ENCODE measurements around the gene NR2E1.

The NR2E1 gene

DNA sequence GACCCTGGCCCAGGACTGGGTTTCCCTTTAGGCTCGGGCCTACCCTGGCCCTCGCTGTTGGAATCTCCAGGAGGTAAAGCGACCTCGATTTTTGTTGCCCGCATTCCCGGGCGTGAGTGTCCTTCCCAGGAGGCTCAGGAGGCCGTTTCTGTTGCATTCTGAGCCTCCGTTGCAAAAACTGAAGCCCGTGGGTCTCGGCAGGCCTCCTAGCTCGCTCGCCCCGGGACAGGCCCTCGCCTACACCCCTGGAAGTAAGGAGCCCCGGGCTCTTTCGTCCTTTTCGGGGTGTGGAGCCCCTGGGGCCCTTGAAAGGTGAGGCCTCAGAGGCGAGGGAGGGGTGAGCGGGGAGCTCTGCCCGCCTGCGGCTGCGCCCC, 2.3 kb downstream of the NR2E1 start:
- no peak overlapping the region for H3K9ac ChIP-seq (ENCODE audit: low read depth, low read length)
- H3K9me3 ChIP-seq (ENCODE audit: control insufficient read depth, insufficient read depth, low read length) = no peaks in the 10 kb centered on the region
- H3K36me3 ChIP-seq (ENCODE audit: control insufficient read depth, insufficient read depth, low read length) = no peaks in the 10 kb centered on the region
- peaks cover 100% of the 10 kb centered on the region for H3K27me3 ChIP-seq (ENCODE audit: control insufficient read depth, insufficient read depth, low read length)
- peak overlapping the region; percentile 45 for H3K4me3 ChIP-seq (ENCODE audit: low read depth, low read length)
- H3K4me1 ChIP-seq (ENCODE audit: control insufficient read depth, insufficient read depth, low read length) = peaks cover 14% of the 10 kb centered on the region

DNA sequence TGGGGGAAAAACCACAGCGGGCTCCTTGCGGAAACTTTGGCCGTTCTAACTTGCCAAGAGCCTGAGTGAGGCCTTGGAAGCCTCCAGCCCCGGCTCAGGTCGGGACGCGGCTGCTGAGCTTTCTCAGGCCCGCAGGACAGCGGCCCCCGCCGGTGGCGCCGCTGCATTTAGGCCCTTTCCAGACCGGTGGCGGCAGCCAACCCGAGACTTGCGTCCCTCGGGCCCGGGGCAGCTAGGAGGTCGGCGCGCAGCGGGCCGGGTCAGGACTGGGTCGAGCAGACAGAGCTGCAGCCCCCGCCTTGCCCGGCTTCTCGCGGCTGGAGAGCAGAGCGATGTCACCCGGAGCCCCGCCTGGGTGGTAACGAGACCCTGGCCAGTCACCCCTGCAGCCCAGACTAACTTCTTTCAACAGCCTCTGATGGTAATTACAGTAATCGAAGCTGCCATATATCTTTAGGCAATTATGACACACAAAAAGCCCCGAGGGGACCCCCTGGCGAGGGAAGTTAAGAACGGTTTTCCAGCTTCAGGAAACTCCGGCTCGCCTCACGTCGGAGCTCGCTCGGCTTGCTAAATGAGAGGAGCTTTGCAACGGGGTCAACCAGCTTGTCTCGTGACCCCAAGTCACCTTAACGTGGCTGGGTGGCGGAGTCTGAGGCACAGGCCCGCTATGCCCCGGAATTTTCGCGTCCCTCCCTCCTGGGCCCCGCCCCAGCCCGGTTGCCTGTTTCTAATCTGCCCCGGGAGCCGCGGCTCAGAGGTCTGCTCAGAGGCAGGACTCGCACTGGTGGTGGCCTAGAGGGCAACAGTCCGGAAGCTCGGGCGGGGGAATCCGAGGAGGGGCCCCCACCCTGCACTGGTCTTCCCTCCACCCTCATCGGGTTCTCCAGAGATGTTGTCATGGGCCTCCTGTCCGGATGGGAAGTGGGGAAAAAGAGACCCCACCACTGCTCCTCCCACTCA, 3.0 kb downstream of the NR2E1 start:
- H3K9me3 ChIP-seq (ENCODE audit: control insufficient read depth, insufficient read depth, low read length) = no peaks in the 10 kb centered on the region
- peaks cover 100% of the 10 kb centered on the region for H3K27me3 ChIP-seq (ENCODE audit: control insufficient read depth, insufficient read depth, low read length)
- H3K4me1 ChIP-seq (ENCODE audit: control insufficient read depth, insufficient read depth, low read length) = peaks cover 13% of the 10 kb centered on the region
- H3K36me3 ChIP-seq (ENCODE audit: control insufficient read depth, insufficient read depth, low read length) = no peaks in the 10 kb centered on the region
- no peak overlapping the region for H3K9ac ChIP-seq (ENCODE audit: low read depth, low read length)
- H3K4me3 ChIP-seq (ENCODE audit: low read depth, low read length) = peak overlapping the region; percentile 45

- no peak overlapping the region for H3K9ac ChIP-seq (ENCODE audit: low read depth, low read length)
- no peaks in the 10 kb centered on the region for H3K9me3 ChIP-seq (ENCODE audit: control insufficient read depth, insufficient read depth, low read length)
- H3K27me3 ChIP-seq (ENCODE audit: control insufficient read depth, insufficient read depth, low read length) = peaks cover 100% of the 10 kb centered on the region
- peaks cover 7% of the 10 kb centered on the region for H3K4me1 ChIP-seq (ENCODE audit: control insufficient read depth, insufficient read depth, low read length)
- H3K36me3 ChIP-seq (ENCODE audit: control insufficient read depth, insufficient read depth, low read length) = no peaks in the 10 kb centered on the region
- H3K4me3 ChIP-seq (ENCODE audit: low read depth, low read length) = peak overlapping the region; percentile 45
Observed at GRCh38 chr6:108169464-108170331, 3.9 kb downstream of the NR2E1 start.

DNA sequence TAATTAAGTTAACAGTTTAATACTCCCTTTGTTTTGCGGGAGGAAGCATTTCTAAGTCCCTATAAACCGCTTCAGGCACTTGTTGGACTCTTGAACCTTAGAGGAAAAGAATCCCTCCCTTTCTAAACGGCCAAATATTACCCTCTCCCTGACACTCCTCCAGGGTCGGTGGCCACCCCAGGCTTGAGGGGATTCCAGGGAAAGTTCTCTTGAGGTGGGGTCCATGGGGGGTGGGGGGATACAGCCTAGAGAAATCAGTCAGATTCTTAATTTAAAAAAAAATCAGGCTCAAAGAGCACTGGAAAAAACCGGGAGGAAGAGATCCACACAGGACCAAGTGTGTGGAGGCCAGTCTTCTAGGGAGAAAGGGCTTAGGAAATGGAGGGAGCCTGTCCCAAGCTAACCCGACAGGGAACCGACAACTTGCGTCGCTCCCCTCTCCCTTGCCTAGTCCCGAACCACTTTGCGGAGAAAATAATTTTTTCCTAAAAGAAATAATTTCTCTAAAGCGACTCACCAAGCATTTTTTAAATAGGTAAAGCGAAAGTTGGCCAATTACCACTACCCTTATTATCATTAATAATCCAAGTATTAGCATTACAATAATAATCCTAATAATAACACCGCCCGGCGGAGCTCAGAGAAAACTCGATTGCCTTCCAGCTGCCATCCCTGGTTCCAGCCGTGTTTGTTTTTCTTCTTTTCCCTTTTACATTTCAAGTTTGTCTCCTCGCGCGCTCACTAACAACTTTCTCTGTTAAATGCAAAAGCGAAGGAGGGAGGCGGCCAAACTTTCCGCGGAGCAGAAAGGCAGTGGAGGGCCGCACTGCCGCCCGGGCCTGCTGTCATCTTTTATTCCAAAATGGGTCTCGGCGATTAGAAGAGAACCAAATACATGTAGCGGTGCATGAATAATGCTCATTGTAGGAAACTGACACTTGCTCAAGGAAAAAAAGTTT, 4.8 kb downstream of the NR2E1 start:
- H3K9ac ChIP-seq (ENCODE audit: low read depth, low read length) = no peak overlapping the region
- H3K9me3 ChIP-seq (ENCODE audit: control insufficient read depth, insufficient read depth, low read length) = no peaks in the 10 kb centered on the region
- H3K4me1 ChIP-seq (ENCODE audit: control insufficient read depth, insufficient read depth, low read length) = peaks cover 7% of the 10 kb centered on the region
- peaks cover 100% of the 10 kb centered on the region for H3K27me3 ChIP-seq (ENCODE audit: control insufficient read depth, insufficient read depth, low read length)
- peak overlapping the region; percentile 30 for H3K4me3 ChIP-seq (ENCODE audit: low read depth, low read length)
- H3K36me3 ChIP-seq (ENCODE audit: control insufficient read depth, insufficient read depth, low read length) = no peaks in the 10 kb centered on the region

DNA sequence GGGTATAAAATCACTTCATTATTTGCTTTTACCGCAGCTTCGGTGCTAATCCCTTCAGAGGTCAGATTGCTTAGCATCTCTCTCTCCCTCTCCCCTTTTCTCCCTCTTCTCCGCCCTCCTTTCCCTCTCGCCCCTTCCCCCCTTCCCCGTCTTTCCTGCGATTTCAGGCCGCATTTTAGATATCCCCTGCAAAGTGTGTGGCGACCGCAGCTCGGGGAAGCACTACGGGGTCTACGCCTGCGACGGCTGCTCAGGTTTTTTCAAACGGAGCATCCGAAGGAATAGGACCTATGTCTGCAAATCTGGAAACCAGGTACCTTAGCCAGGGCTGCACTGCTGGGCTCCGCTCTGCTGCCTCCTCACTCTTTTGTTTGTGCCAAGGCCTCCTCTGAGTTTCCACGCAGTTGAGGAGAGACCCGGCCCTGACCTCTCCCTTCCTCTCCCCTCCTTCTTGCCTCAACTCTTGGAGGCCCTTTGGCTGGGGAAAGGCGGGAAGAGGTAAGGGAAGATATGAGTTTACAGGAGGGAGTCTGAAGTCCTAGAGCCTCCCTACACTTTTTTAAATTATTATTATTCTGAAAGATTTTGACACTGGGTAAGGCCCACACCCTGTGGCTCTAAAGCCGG, 5.6 kb downstream of the NR2E1 start:
- peak overlapping the region; percentile 30 for H3K4me3 ChIP-seq (ENCODE audit: low read depth, low read length)
- H3K9me3 ChIP-seq (ENCODE audit: control insufficient read depth, insufficient read depth, low read length) = no peaks in the 10 kb centered on the region
- H3K4me1 ChIP-seq (ENCODE audit: control insufficient read depth, insufficient read depth, low read length) = peaks cover 3% of the 10 kb centered on the region
- no peaks in the 10 kb centered on the region for H3K36me3 ChIP-seq (ENCODE audit: control insufficient read depth, insufficient read depth, low read length)
- H3K9ac ChIP-seq (ENCODE audit: low read depth, low read length) = no peak overlapping the region
- H3K27me3 ChIP-seq (ENCODE audit: control insufficient read depth, insufficient read depth, low read length) = peaks cover 100% of the 10 kb centered on the region

GRCh38 chr6:108171918-108172516, 6.2 kb downstream of the NR2E1 start:
- Histone ChIP-seq H3K36me3 (ENCODE audit: control insufficient read depth, insufficient read depth, low read length) (no peaks in the 10 kb centered on the region), H3K4me1 (ENCODE audit: control insufficient read depth, insufficient read depth, low read length) (peaks cover 3% of the 10 kb centered on the region), H3K9ac (ENCODE audit: low read depth, low read length) (no peak overlapping the region), H3K27me3 (ENCODE audit: control insufficient read depth, insufficient read depth, low read length) (peaks cover 100% of the 10 kb centered on the region), H3K9me3 (ENCODE audit: control insufficient read depth, insufficient read depth, low read length) (no peaks in the 10 kb centered on the region), H3K4me3 (ENCODE audit: low read depth, low read length) (peak overlapping the region; percentile 14)

GRCh38 chr6:108174371-108175175, 8.8 kb downstream of the NR2E1 start:
- Histone ChIP-seq H3K27me3 (ENCODE audit: control insufficient read depth, insufficient read depth, low read length) (peaks cover 95% of the 10 kb centered on the region), H3K4me1 (ENCODE audit: control insufficient read depth, insufficient read depth, low read length) (peaks cover 14% of the 10 kb centered on the region), H3K4me3 (ENCODE audit: low read depth, low read length) (peak overlapping the region; percentile 52), H3K9ac (ENCODE audit: low read depth, low read length) (no peak overlapping the region), H3K36me3 (ENCODE audit: control insufficient read depth, insufficient read depth, low read length) (no peaks in the 10 kb centered on the region), H3K9me3 (ENCODE audit: control insufficient read depth, insufficient read depth, low read length) (no peaks in the 10 kb centered on the region)

GRCh38 chr6:108175176-108175591, 9.4 kb downstream of the NR2E1 start:
- no peak overlapping the region for H3K9ac ChIP-seq (ENCODE audit: low read depth, low read length)
- H3K4me3 ChIP-seq (ENCODE audit: low read depth, low read length) = peak overlapping the region; percentile 52
- peaks cover 18% of the 10 kb centered on the region for H3K4me1 ChIP-seq (ENCODE audit: control insufficient read depth, insufficient read depth, low read length)
- no peaks in the 10 kb centered on the region for H3K36me3 ChIP-seq (ENCODE audit: control insufficient read depth, insufficient read depth, low read length)
- peaks cover 89% of the 10 kb centered on the region for H3K27me3 ChIP-seq (ENCODE audit: control insufficient read depth, insufficient read depth, low read length)
- H3K9me3 ChIP-seq (ENCODE audit: control insufficient read depth, insufficient read depth, low read length) = no peaks in the 10 kb centered on the region

DNA sequence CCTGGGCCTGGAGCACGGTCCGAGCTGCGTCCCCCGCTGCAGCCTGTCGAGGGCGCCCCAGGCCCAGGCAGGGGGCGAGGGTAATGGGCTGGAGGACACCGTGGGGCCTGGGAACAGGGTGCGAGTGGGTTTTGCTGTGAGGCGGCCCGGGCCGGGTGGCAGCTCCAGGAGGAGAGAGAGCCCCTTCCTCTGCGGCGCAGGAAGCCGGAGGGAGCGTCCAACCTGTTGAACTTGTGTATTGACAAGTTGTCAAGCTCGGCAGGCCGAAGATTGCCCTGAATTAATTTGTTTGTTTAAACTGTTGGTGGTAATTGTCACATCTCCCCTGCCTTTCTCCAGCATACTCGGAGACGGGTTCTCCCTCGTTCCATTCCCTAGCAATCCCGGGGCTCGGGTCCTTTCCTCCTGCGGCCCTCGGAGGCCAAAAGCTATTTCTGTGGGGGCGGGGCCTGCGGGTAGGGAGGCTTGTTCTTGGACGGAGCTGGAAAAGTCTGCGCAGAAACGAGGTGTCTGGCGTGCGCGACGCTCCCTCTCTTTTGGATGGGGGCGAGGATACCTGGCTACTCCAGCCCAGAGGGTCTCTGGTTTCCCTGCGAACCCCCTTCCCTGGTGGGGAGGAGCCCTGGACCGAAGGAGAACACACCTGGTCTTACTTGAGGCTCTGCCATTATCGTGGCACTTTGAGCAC, 9.9 kb downstream of the NR2E1 start:
- peak overlapping the region; percentile 52 for H3K4me3 ChIP-seq (ENCODE audit: low read depth, low read length)

More for the DNA sequence above, 9.9 kb downstream of the NR2E1 start:
- Histone ChIP-seq H3K9me3 (ENCODE audit: control insufficient read depth, insufficient read depth, low read length) (no peaks in the 10 kb centered on the region), H3K9ac (ENCODE audit: low read depth, low read length) (no peak overlapping the region), H3K27me3 (ENCODE audit: control insufficient read depth, insufficient read depth, low read length) (peaks cover 83% of the 10 kb centered on the region), H3K36me3 (ENCODE audit: control insufficient read depth, insufficient read depth, low read length) (no peaks in the 10 kb centered on the region), H3K4me1 (ENCODE audit: control insufficient read depth, insufficient read depth, low read length) (peaks cover 23% of the 10 kb centered on the region)
